Peyer's patch (tissue), 4 donors: Measurements from ENCODE around the gene ARRB1.

Experiments used
- CTCF ChIP-seq, 6 experiments: fragments of 450-650 bp in 4 of 6; fragments of 200-600 bp in 2 of 6; sonication (generic) in 1 of 6; IDR thresholded peaks; one replicate each; pipeline ENCODE4 v1.5.1; 2017 to 2019; ENCODE audit warnings: antibody characterized with exemption in 6 of 6, mild to moderate bottlenecking in 3 of 6, moderate library complexity in 1 of 6
- POLR2A ChIP-seq, 2 donors: fragments of 450-650 bp; IDR thresholded peaks; one replicate each; pipeline ENCODE4 v1.5.1; 2017; ENCODE audit warnings: antibody characterized with exemption in 2 of 2, mild to moderate bottlenecking in 2 of 2, moderate library complexity in 2 of 2

GRCh38 chr11:75388386-75389275 lies 37.2 kb upstream of the ARRB1 start:
- TF ChIP-seq CTCF (IDR thresholded peaks at IDR 0.05) (peak; percentile 69 to 84 (median 78)), POLR2A (IDR thresholded peaks at IDR 0.05) (no peak)
